Measurements from ENCODE around the gene SUMO3.

Gene SUMO3

DNA sequence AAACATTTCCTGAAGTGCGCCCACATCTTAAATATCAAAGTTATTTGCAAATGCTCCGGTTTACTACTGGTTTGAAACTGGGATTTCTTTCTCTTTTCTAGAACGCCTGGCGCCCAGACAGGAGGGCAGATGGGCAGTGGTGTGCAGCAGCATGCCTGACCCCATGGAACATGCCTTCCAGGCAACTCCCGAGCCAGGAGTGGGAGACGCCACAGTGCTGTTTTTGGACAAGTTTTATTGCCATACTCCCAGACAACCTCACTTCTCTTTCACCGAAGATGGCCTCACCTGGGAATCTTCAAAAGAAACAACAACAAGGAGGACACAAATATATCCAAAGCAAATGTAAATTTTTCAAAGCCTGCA lies 37.7 kb downstream of the SUMO3 start:
- Histone ChIP-seq H3K27ac (ENCODE audit: insufficient read depth, low read length, poor library complexity, severe bottlenecking) (no peak overlapping the region), H3K4me3 (ENCODE audit: insufficient read depth, low read depth, low read length, poor library complexity, severe bottlenecking) (no peak overlapping the region), H3K9me3 (ENCODE audit: control insufficient read depth, low read length) (no peaks in the 10 kb centered on the region), H3K4me1 (ENCODE audit: control insufficient read depth, insufficient read depth, low read length, poor library complexity, severe bottlenecking) (peaks cover 3% of the 10 kb centered on the region), H3K36me3 (ENCODE audit: control insufficient read depth, insufficient read depth, low read length) (peaks cover 36% of the 10 kb centered on the region), H3K27me3 (replicated peaks; ENCODE audit: control insufficient read depth, insufficient read depth, low read length, poor library complexity, severe bottlenecking) (no peaks in the 10 kb centered on the region)
- no peak for DNase-seq

DNA sequence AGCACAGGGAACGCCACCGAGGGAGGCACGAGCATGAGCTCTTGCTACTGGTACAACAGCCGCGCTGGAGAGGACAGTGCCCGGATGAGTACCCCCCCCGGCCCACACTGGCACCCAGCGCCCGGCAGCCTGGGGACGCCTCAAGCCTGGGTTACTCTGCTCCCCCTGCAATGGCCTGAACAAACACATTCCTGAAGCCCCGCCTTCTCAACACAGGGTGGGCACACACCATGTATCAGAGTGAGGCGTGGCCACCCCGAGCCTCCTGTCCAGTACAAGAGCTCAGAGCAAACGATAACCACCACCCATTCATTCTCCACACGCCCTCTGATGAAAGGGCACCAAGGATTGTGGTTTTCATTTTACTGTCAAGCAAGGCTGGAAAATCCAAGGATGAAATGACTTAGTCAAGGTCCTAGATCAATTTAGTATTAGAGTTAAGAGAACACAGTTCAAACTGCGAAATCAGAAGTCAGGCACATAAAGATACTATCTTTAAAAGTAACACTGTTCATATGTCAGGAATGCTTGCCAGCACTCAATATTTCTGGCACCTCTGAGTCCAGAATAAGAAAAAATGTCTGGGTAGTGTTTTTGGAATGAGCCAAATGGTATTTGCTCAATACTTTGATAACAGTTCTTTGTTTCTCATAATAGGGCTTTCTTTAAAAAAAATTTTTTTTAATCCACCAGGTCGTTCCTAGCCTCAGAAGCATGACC lies 38.3 kb downstream of the SUMO3 start:
- Histone ChIP-seq H3K36me3 (ENCODE audit: control insufficient read depth, insufficient read depth, low read length) (peaks cover 40% of the 10 kb centered on the region), H3K9me3 (ENCODE audit: control insufficient read depth, low read length) (no peaks in the 10 kb centered on the region), H3K27ac (ENCODE audit: insufficient read depth, low read length, poor library complexity, severe bottlenecking) (no peak overlapping the region), H3K27me3 (replicated peaks; ENCODE audit: control insufficient read depth, insufficient read depth, low read length, poor library complexity, severe bottlenecking) (no peaks in the 10 kb centered on the region), H3K4me3 (ENCODE audit: insufficient read depth, low read depth, low read length, poor library complexity, severe bottlenecking) (no peak overlapping the region), H3K4me1 (ENCODE audit: control insufficient read depth, insufficient read depth, low read length, poor library complexity, severe bottlenecking) (peaks cover 3% of the 10 kb centered on the region)
- DNase-seq = no peak

DNA sequence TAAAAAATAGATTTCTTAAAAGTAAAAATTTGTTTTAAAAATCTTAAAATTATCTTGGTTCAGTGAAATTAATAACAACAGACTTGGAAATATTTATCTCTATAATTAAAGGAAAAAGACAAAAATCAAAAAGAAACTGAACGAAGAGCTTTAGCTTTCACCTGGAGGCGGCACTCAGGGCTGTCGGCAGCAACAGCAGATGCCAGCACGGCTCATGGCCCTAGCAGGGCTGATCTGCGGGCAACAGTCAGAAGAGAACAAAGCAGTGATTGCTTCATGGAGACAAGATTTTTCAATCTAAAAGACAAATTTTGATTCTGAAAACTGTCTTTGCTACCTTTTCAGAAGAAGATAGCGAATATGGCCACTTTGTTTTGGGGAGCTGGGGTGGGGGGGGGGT lies 38.9 kb downstream of the SUMO3 start:
- no peak for DNase-seq
- peaks cover 3% of the 10 kb centered on the region for H3K4me1 ChIP-seq (ENCODE audit: control insufficient read depth, insufficient read depth, low read length, poor library complexity, severe bottlenecking)
- no peak overlapping the region for H3K27ac ChIP-seq (ENCODE audit: insufficient read depth, low read length, poor library complexity, severe bottlenecking)
- H3K9me3 ChIP-seq (ENCODE audit: control insufficient read depth, low read length) = no peaks in the 10 kb centered on the region
- H3K4me3 ChIP-seq (ENCODE audit: insufficient read depth, low read depth, low read length, poor library complexity, severe bottlenecking) = no peak overlapping the region
- peaks cover 42% of the 10 kb centered on the region for H3K36me3 ChIP-seq (ENCODE audit: control insufficient read depth, insufficient read depth, low read length)
- no peaks in the 10 kb centered on the region for H3K27me3 ChIP-seq (replicated peaks; ENCODE audit: control insufficient read depth, insufficient read depth, low read length, poor library complexity, severe bottlenecking)

DNA sequence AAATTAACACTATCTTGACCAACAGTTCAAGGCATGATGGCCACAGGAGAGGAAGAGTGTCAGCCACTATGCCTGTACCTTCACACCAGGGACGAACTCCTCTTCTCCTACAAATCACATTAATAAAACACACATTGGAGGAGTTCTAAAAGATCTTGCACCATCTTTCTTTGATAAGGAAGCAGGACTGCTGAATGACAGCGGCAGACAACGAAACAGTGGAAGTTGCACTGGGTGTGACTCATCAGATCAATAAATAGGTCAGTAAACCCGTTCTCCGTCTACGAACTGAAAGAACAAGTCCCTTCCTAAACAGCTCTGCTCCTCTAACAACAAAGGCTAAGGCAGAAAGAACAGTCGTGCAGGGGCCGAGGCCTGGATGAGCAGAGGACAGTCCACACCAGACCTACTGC lies 39.4 kb downstream of the SUMO3 start:
- Histone ChIP-seq H3K27me3 (replicated peaks; ENCODE audit: control insufficient read depth, insufficient read depth, low read length, poor library complexity, severe bottlenecking) (no peaks in the 10 kb centered on the region), H3K4me3 (ENCODE audit: insufficient read depth, low read depth, low read length, poor library complexity, severe bottlenecking) (no peak overlapping the region), H3K9me3 (ENCODE audit: control insufficient read depth, low read length) (no peaks in the 10 kb centered on the region), H3K4me1 (ENCODE audit: control insufficient read depth, insufficient read depth, low read length, poor library complexity, severe bottlenecking) (peaks cover 3% of the 10 kb centered on the region), H3K36me3 (ENCODE audit: control insufficient read depth, insufficient read depth, low read length) (peaks cover 46% of the 10 kb centered on the region), H3K27ac (ENCODE audit: insufficient read depth, low read length, poor library complexity, severe bottlenecking) (no peak overlapping the region)
- DNase-seq = no peak

DNA sequence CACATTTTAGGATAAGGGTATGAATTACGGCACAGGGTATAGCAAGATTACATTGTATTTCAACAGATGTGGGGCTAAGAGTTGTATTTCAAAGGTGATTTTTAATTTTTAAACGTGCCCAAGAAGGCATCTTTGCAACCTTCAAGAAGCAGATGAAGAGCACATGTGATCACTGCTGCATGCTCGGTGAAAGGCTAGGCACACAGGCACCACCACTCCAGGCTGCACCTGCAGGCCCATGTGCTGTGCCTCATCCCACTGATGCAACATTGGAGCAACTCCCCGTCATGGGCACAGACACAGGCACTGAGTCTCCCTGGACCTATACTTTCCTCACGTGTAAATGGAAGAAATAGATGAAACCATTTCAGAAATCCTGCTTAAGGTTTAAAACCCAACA lies 39.8 kb downstream of the SUMO3 start:
- Histone ChIP-seq H3K27me3 (replicated peaks; ENCODE audit: control insufficient read depth, insufficient read depth, low read length, poor library complexity, severe bottlenecking) (no peaks in the 10 kb centered on the region), H3K4me3 (ENCODE audit: insufficient read depth, low read depth, low read length, poor library complexity, severe bottlenecking) (no peak overlapping the region), H3K4me1 (ENCODE audit: control insufficient read depth, insufficient read depth, low read length, poor library complexity, severe bottlenecking) (peaks cover 3% of the 10 kb centered on the region), H3K9me3 (ENCODE audit: control insufficient read depth, low read length) (no peaks in the 10 kb centered on the region), H3K36me3 (ENCODE audit: control insufficient read depth, insufficient read depth, low read length) (peaks cover 50% of the 10 kb centered on the region), H3K27ac (ENCODE audit: insufficient read depth, low read length, poor library complexity, severe bottlenecking) (no peak overlapping the region)
- DNase-seq = no peak

DNA sequence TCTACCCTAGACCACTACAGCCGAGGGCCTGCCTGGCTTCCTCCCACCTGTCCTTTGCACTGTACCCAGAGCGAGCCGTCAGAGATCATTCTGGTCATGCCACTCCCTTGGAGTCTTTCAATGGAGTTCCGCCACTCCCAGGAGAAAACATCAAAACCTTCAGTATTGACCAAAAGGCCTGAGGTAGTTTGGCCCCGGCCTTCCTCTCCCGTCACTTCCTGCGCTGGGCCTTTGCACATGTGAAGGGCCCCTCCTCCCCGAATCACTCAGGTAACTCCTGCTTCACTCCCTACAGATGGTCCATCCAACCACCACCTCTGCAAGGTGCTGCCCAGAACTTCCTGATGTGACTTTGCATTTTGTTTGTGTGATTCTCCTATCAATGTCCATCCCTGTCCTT lies 42.9 kb downstream of the SUMO3 start:
- Histone ChIP-seq H3K36me3 (ENCODE audit: control insufficient read depth, insufficient read depth, low read length) (peaks cover 58% of the 10 kb centered on the region), H3K9me3 (ENCODE audit: control insufficient read depth, low read length) (no peaks in the 10 kb centered on the region), H3K4me1 (ENCODE audit: control insufficient read depth, insufficient read depth, low read length, poor library complexity, severe bottlenecking) (peaks cover 3% of the 10 kb centered on the region), H3K27me3 (replicated peaks; ENCODE audit: control insufficient read depth, insufficient read depth, low read length, poor library complexity, severe bottlenecking) (no peaks in the 10 kb centered on the region), H3K4me3 (ENCODE audit: insufficient read depth, low read depth, low read length, poor library complexity, severe bottlenecking) (no peak overlapping the region), H3K27ac (ENCODE audit: insufficient read depth, low read length, poor library complexity, severe bottlenecking) (no peak overlapping the region)
- no peak for DNase-seq

DNA sequence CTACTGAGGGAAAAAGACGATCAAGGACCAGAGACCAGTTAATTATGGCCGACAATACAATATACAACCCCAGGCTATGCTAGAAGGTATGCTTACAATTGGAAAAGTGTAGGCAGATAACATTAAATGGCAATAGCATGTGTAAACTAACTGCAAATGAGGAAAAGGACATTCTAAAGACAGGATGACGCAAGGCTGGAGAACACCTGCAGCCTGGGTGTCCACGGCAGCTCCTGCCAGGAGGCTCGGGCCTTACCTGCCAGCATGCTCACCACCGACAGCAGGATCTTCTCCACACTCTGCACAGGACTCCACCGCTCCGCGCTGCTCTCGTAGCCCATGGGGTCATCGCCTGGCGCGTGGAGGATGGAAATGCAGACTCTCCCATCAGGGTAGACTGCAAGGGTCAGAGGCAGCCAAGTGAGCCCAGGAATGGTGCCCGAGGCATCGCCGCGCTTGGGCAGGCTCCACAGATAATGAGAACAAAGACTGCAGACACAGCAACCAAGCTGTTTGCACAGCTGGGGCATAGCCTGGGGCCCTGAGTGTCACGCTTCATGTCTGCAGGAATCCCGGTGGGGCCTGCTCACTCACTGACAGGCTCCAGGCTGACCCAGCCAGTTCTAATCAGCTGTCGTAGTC lies 44.5 kb downstream of the SUMO3 start:
- DNase-seq = no peak
- H3K36me3 ChIP-seq (ENCODE audit: control insufficient read depth, insufficient read depth, low read length) = peaks cover 65% of the 10 kb centered on the region
- no peaks in the 10 kb centered on the region for H3K27me3 ChIP-seq (replicated peaks; ENCODE audit: control insufficient read depth, insufficient read depth, low read length, poor library complexity, severe bottlenecking)
- no peak overlapping the region for H3K27ac ChIP-seq (ENCODE audit: insufficient read depth, low read length, poor library complexity, severe bottlenecking)
- no peaks in the 10 kb centered on the region for H3K9me3 ChIP-seq (ENCODE audit: control insufficient read depth, low read length)
- no peak overlapping the region for H3K4me3 ChIP-seq (ENCODE audit: insufficient read depth, low read depth, low read length, poor library complexity, severe bottlenecking)
- no peaks in the 10 kb centered on the region for H3K4me1 ChIP-seq (ENCODE audit: control insufficient read depth, insufficient read depth, low read length, poor library complexity, severe bottlenecking)

DNA sequence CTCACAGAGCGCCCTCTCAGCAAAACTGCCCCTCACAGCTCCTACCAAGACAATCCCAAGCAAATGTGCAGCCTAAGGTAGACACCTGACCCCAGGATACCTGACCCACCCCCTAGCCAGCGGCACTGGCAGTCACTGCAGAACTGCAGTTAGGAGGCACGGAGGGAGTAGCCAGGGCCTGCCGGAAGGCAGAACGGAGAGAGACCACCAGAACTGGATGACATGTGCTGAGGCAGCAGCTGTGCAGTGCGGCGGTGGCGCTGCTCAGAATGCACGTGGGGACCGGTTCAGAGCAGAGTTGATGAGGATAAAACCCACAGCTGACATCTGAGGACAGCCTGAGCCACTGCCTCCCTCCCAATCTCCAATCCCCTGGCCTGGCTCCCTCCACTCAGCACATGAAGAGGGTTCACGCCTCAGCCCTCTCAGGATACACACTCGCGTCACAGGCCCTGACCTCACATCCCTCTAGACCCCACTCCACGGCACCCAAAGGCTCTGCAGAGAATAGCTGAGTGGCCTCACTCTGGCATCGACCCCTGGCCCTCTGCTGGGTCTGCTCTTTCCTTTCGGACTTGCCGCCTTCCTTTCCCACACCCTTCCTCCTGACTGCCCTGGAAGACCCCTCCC lies 45.9 kb downstream of the SUMO3 start:
- no peaks in the 10 kb centered on the region for H3K4me1 ChIP-seq (ENCODE audit: control insufficient read depth, insufficient read depth, low read length, poor library complexity, severe bottlenecking)
- DNase-seq = no peak
- peaks cover 62% of the 10 kb centered on the region for H3K36me3 ChIP-seq (ENCODE audit: control insufficient read depth, insufficient read depth, low read length)
- no peak overlapping the region for H3K4me3 ChIP-seq (ENCODE audit: insufficient read depth, low read depth, low read length, poor library complexity, severe bottlenecking)
- no peaks in the 10 kb centered on the region for H3K27me3 ChIP-seq (replicated peaks; ENCODE audit: control insufficient read depth, insufficient read depth, low read length, poor library complexity, severe bottlenecking)
- H3K27ac ChIP-seq (ENCODE audit: insufficient read depth, low read length, poor library complexity, severe bottlenecking) = no peak overlapping the region
- H3K9me3 ChIP-seq (ENCODE audit: control insufficient read depth, low read length) = no peaks in the 10 kb centered on the region

DNA sequence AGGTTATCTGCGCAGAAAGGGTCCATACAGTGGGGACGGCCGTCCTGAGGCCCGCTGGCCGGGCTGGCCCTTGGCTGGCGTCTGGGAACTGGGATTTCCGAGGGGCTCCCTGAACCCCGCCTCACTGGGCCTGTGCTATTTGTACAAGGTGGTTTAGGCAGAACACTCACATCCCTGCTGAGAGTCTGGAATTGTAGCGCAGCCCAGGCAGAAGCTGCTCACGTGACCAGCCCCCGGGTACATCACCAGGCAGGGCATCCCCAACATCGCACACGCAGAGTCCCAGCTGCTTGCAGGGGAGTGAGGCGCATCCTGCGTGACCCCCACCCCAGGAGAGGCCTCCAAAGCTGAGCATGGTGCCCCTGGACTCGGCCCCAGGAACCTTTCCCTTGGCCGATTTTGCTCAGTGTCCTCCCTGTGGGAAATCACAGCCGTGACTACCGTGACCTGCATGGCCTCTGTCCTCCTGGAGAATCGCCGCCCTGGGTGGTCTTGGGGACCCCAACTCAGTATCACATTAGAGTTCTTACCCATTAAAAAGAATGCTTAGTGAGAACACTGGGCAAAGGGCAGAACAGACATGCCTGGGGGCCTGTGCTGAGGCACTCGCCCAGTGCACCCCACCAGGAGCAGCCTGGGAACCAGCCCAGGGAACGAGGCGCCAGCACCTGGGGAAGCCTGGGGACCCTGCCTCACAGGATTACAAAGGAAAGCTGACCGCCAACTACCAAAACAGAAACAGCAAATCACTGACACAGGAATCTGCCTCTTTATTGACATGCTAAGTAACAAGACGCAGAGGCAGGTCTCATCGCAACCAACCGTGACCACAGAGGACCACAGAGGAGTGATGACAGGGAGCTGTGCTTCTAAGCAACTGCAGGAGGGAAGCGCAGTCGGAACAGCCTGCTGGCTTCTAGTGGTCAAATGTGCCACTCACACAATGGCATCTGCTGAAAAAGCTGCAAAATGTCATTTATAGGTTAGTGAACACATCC lies 49.7 kb downstream of the SUMO3 start:
- Histone ChIP-seq H3K36me3 (ENCODE audit: control insufficient read depth, insufficient read depth, low read length) (peaks cover 34% of the 10 kb centered on the region), H3K9me3 (ENCODE audit: control insufficient read depth, low read length) (no peaks in the 10 kb centered on the region), H3K4me3 (ENCODE audit: insufficient read depth, low read depth, low read length, poor library complexity, severe bottlenecking) (no peak overlapping the region), H3K4me1 (ENCODE audit: control insufficient read depth, insufficient read depth, low read length, poor library complexity, severe bottlenecking) (peaks cover 16% of the 10 kb centered on the region), H3K27ac (ENCODE audit: insufficient read depth, low read length, poor library complexity, severe bottlenecking) (no peak overlapping the region), H3K27me3 (replicated peaks; ENCODE audit: control insufficient read depth, insufficient read depth, low read length, poor library complexity, severe bottlenecking) (no peaks in the 10 kb centered on the region)
- no peak for DNase-seq
